ENCODE data around the gene ZC3H12A.

Gene ZC3H12A

DNA sequence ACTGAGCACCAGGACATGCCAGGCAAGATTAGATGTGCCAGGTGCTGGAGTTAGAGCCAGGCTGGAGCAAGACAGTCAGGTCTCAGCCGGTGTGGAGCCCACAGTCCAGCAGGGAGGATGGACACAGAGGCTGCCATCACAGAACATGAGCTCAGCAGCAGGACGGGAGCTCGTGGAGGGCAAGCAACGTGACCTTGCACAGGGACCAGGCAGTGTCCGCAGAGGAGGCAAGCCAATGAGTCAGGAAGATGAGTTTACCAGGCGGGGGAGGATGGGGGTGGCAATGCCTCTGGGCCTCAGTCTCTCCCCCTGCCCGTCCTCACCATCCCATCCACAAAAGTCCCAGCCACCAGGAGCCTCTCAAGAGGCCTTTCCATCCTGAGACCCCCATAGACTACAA lies 20.7 kb upstream of the ZC3H12A start:
- DNase-seq (ENCODE audit: low read depth in 1 of 2, low spot score in 1 of 2): no peak

DNA sequence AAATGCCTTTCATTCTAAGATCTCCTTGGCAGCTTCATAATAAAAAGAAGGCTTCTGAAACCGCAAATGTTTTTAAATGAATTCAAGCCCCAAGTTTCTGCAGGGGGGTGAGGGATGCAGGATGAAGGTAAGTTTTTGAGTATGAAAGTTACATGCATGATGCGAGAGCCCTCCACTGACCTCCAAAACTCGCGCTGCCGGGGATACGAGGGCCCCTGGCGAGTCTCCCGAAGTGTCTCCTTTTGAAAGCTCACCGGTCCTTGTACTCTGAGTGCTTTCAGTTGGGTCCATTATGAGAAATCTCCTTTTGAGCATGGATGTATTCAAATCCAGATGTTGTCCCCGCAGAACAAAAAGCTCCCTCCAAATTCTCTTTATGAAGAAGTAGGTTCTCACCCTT lies 18.9 kb upstream of the ZC3H12A start:
- no peak for DNase-seq (ENCODE audit: low read depth in 1 of 2, low spot score in 1 of 2)

DNA sequence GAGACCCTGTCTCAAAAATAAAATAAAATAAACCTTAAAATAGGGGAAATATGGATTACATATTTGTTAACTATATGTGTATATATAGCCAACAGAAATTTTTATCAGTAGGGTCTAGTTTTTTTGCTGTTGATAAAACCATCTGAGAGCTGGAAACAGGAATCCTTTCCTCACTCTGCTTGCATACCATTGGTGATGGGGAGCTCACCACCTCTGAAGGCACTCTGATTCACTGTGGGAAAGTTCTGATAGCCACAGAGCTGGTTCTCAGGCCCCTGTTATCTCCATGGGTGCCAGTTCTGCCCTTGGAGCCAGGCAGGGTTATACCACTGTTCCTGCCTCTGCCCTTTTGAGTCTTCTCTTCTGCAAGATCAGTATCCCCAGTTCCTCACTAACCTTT lies 17.8 kb upstream of the ZC3H12A start:
- DNase-seq (ENCODE audit: low read depth in 1 of 2, low spot score in 1 of 2): no peak

DNA sequence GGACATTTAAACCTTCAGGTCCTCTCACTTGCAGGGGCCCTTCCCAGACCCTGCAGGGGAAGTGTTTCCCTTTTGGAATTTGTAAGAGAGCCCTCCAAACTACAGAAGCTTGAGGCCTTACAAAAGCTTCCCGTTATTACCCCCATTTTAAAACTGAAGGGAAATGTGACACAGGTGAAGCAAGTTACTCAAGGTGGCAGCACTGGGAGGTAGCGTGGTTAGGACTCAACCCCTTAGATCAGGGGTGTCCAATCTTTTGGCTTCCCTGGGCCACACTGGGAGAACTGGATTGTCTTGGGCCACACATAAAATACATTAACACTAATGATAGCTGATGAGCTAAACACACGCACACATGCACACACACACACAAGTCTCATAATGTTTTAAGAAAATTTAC lies 15.8 kb upstream of the ZC3H12A start:
- no peak for DNase-seq (ENCODE audit: low read depth in 1 of 2, low spot score in 1 of 2)

DNA sequence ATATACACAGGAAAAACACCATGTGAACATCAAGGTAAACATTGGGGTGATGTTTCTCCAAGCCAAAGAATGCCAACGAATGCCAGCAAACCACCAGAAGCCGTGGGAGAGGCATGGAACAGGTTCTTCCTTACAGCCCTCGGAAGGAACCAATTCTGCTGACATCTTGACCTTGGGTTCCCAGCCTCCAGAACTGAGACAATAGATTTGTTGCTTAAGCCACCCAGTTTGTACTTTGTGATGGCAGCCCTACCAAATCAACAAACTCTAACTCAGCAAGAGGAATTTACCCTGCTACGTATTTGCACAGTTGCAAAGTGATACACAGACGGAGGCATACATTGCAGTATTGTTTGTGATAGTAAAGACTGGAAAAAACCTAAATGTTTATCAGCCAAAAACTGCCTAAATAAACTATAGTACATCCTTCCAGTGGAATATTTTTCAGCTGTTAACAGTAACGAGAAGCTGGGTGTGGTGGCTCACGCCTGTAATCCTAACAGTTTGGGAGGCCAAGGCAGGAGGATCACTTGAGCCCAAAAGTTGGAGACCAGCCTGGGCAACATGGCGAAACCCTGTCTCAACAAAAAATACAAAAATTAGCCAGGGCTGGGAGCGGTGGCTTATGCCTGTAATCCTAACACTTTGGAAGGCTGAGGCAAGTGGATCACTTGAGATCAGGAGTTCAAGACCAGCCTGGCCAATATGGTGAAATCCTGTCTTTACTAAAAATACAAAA lies 12.5 kb upstream of the ZC3H12A start:
- DNase-seq (ENCODE audit: low read depth in 1 of 2, low spot score in 1 of 2): no peak

DNA sequence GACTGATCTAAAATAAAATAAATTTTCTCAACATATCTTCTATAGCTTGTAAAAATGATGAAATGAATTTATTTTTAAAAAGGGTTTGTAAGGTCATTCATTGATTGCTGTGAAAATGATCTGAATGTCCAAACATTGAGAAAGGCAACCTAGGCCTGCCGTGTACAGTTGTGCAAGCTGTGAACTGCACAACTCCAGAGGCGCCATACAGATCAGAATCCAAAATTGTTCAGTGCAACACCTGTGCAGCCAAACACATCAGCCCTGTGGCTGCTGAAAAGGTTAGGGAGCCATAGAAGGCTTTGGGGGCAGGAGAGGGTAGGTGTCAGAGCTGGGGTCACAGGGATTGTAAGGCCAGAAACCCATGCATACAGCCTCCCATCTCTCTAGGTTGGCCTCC lies 9.9 kb upstream of the ZC3H12A start:
- DNase-seq (ENCODE audit: low read depth in 1 of 2, low spot score in 1 of 2): no peak

DNA sequence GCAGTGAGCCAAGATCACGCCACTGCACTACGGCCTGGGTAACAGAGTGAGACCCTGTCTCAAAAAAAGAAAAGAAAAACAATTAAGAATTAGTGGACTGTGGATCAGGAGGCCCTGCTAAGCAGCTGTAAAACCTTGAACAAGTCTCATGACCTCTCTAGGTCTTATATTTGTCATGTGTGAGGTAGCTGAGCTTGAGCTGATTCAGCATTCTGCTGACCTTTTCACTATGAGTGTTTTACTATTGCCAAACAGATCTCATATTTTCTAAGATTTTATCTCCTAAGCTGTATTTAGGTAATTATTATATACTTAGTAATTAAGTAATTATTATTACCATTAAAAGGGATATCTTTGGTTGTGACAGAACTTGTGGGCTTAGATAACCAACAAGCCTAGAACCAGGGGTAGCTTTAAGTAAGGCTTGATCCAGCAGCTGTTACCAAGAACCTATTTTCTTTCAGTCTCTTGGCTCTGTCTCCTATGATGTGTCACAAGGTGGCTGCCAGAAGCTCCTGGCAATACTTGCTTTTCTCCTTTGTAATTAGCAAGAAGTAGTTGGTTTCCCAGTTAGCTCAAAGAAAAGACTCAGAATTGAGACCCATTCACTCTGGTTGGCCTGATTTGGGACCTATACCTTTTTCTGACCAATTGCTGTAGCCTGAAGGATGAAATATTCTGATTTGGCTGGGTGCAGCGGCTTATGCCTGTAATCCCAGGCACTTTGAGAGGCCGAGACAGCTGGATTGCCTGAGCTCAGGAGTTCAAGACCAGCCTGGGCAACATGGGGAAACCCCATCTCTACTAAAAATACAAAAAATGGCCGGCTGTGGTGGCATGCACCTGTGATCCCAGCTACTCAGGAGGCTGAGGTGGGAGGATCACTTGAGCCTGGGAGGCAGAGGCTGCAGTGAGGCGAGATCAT lies 8.5 kb upstream of the ZC3H12A start:
- no peak for DNase-seq (ENCODE audit: low read depth in 1 of 2, low spot score in 1 of 2)

DNA sequence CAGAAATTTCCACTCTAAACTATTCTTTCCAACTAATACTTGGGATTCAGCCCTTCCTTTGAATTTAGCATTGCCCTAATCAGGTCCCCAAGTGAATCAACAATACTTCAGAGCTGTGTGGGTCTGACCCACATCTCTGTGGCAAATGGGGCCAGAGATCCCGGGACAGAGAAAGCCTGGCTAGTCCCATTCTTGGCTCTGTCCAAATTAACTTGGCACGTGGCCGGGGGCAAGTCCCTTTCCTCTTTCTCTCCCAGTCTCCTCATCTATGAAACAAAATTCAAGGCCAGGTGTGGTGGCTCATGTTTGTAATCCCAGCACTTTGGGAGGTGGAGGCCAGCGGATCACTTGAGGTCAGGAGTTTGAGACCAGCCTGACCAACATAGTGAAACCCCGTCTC lies 6.3 kb upstream of the ZC3H12A start:
- no peak for DNase-seq (ENCODE audit: low read depth in 1 of 2, low spot score in 1 of 2)

DNA sequence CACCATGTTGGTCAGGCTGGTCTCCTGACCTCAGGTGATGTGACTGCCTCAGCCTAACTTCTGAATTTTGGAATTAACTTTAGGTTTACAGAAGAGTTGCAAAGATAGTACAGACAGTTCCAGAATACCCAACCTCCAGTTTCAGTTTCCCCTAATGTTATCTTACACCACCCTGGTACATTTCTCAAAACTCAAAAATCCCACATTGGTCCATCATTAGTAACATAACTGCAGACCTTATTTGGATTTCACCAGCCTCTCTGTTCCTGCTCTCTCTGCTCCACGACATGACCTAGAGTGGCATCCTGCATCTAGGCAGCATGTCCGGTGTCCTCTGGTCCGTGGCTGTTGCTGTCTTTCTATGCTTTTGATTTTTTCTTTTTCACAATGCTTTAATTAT lies 5.0 kb upstream of the ZC3H12A start:
- no peak for DNase-seq (ENCODE audit: low read depth in 1 of 2, low spot score in 1 of 2)

DNA sequence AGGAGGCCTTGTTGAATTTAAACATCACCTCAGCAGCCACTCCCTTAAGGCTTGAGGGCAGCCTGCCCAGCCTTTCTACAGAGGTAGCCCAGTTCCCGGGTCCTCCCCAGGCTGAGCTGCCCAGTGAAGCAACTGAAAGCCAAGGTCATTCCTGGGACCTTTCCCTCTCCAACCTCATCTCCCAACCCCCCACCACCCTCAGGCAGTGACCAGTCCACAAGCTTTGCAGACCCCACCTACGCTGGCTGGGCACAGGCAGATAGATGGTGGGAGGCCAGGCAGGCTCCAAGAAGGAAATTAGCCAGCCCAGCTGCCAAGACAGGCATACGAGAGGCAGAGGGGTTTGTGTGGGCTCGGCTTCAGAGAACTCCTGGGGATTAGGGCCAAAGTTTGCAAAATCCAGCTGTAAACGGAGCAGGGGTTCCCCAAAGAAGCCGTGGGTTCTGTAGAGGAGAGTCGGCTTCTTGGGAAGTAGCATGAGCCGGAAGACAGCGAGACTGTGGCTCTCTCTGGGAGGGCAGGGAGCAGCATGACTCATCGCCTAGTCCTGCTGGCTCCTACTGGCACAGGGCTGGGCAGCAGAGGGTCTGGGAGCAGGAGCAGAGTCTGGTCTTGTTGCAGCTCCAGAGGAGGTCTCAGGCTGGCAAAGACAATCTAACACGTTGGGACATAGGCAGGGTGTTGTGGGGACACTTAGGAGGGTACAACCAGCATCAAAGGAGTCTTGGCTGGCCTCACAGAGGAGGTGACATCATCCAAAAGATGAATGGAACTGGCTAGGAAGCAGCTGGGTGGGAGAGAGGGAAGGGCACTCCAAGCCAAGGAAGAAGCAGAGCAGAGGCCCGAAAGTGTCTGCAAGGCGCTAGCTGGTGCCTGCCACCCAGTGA lies 2.8 kb upstream of the ZC3H12A start:
- DNase-seq (ENCODE audit: low read depth in 1 of 2, low spot score in 1 of 2): no peak

DNA sequence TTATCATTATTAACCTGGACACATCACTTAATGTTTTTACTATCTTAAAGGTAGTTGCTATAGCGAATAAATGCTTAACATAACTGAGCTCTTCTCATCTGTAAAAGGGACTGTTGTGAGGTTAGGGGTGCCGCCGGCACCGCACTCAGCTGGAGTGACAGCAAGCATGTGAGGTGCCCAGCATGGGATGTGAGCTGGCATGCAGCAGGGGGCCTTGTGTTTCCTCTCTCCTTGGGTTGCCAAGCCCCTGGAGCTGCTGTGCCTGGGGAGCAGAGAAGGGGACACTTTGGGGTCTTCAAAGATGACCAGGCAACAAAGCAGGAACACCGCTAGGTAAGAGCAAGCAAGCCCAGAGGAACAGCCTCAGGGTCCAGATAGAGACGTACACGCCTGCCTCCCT lies 2.1 kb upstream of the ZC3H12A start:
- DNase-seq (ENCODE audit: low read depth in 1 of 2, low spot score in 1 of 2): no peak

DNA sequence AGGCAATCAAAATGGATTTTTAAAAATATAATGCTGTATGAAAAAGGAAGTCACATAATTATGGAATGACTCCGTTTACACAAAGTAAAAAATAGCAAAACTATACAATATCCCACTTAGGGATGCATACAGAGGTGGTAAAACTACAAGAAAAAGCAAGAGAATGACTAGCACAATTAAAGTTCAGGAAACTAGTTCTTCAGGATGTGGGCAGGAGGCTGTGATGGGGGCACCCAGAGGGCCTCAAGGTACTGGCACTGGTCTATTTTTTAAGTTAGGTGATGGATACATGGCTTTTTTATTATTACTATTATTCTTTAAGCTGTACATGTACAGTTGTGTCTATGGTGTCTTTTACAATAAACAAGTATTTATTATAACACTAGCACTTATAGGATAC lies 1.4 kb upstream of the ZC3H12A start:
- DNase-seq (ENCODE audit: low read depth in 1 of 2, low spot score in 1 of 2): no peak

DNA sequence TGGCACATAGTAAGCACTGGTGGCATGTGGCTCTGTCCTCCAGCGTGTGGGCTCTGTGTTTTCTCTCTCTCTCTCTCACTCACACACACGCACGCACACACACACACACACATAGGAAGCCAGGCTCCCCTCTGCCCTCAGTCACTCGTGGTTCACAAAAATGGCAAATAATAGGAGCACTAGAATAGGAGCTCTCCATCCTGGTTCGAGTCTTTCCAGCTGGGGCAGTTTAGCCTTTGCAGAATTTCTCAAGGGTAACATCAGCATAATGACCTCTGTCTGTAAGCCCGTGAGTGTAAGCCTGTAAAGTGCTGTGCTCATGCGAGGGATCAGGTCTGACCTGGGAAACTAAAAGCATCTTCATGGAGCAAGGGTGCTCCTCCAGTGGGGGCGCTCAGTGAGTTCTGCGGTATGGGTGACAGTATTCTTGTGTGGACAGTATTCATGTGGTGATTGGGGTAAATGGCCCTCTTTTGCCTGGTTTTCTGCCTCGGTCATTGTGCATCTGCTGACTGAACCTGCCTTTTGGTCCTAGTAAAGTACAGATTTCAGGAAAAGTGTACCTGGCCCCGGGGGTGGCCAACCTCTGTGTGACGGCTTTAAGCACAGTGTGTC lies 842 bp upstream of the ZC3H12A start:
- no peak for DNase-seq (ENCODE audit: low read depth in 1 of 2, low spot score in 1 of 2)

DNA sequence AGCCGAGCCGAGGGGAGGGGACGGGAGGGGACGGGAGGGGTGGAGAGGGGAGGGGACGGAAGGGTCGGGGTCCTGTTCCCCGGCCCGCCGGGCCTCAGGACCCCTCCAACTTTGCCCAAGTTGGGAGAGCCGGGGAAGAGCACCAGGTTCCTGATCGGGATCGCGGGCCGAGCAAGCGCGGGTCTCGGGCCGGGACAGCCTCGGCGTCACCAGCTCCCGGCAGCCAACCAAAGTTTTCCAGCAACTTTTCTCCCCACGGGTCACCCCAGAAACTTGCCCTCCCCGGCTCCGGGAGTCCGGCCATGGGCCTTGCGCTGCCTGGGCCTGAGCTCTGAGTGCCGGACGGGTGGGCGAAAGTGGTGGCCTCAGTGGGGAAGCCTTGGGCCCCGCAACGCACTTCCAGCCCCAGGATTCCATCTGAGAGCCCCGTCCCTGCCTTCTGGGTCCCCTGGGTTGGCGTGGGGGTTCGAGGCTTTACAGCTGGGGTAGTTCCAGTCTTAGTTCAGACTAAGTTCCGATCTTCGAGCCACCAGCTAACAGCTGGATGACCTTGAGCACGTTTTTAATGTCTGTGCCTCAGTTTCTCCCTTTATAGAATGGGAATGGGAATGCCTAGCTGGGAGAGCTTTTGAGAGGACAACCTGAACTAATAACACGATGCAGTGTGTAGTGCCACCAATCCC lies 458 bp downstream of the ZC3H12A start:
- no peak for DNase-seq (ENCODE audit: low read depth in 1 of 2, low spot score in 1 of 2)

DNA sequence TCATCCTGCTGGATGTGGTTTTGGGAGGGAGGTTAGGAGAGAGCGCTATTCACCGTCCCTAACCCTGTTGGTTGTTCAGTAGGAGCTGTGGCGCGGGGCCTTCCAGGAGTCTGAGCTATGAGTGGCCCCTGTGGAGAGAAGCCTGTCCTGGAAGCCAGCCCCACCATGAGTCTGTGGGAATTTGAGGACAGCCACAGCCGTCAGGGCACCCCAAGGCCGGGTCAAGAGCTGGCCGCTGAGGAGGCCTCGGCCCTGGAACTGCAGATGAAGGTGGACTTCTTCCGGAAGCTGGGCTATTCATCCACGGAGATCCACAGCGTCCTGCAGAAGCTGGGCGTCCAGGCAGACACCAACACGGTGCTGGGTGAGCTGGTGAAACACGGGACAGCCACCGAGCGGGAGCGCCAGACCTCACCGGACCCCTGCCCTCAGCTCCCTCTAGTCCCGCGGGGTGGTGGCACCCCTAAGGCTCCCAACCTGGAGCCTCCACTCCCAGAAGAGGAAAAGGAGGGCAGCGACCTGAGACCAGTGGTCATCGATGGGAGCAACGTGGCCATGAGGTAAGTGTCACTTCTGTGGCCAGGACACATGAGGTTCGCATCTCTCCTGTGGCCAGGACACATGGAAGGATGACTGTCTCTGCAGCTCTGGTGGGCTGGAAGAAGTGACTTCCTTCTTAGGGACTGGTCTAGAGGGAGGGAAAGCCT lies 1.2 kb downstream of the ZC3H12A start:
- no peak for DNase-seq (ENCODE audit: low read depth in 1 of 2, low spot score in 1 of 2)

DNA sequence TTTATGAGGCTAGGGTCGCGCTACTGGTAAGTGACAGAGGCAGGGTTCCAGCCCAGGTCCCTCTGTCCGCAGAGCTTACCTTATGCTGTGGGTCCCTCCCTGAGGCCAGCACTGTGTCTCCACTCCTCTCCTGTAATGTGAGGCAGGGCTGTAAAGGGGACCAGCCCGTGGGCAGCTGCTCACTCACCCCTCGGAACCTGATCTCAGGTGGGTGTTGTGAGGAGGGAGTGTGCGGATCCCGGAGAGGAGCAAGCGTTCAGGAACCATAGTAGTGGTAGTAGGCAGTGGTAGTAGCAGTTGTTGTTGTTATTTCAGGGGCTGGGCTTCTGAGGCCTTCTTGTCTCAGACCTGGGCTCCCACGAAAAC lies 1.7 kb downstream of the ZC3H12A start:
- no peak for DNase-seq (ENCODE audit: low read depth in 1 of 2, low spot score in 1 of 2)

DNA sequence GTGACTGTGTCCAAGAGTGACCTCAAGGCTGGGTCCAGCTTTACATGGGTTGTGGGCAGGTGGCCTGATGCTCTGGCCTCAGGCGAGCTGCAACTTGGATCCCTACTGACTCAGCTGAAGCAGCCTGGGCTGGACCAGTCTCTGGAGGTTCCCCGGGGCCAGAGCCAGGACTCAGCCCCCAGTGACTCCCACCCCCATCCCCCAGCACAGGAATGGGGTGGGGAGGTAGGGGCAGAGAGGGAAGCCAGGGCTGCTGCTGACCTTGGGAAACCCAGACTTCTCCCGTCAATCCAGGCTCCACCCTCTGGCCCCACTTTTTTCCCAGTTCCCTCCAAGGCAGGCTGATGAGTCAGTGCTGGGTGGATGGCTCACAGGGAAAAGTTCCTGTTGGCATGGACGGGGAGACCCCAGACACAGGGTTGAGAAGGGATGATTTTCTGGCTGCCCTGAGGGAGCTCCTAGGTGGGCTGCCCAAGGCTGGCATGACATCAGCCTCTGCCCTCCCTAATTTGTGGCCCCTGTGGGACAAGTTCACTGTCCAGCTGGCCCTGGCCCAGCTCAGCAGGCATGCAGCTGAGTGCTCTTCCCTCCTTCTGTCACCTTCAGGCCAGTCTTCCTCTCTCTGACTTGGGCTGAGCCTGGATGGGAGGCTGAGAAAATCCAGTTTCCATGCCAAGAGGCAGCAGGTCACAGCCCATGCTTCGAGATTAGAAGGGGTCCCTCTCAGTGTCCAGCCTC lies 2.2 kb downstream of the ZC3H12A start:
- DNase-seq (ENCODE audit: low read depth in 1 of 2, low spot score in 1 of 2): no peak

DNA sequence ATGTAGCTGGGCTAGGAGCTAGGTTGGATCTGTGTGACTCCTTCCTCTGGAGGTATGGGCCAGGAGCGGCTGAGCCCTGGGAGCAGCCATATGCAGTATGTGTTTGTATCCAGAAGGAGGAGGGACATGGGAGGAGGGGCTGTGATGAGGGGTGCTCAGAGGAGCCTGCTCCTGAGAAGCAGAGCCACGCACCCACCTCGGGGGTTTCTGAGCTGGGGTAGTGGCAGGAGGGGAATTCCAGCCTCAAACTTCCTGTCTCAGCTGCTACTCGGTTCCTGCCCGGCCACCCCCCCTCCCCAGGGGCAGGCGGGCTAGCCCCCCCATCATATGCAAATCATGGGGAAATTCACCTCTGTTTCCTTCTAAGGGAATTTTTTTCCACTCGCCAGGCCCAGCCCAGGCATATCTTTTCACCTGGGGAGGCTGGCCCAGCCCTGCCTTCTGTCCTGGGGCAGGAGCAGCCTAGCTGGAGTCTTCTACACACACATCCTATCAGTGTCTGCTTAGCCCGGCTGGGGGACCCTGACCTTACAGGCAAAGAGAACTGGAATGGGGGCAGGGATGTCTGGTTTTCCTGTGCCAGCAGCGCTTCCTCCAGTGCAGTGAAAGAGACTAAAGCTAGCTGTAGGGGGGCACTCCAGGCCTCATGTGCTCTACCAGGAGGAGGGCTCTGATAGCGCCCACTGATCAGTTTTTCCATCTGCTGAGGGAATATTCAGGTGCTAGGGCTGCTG lies 3.0 kb downstream of the ZC3H12A start:
- DNase-seq (ENCODE audit: low read depth in 1 of 2, low spot score in 1 of 2): peak; percentile 72 to 79

DNA sequence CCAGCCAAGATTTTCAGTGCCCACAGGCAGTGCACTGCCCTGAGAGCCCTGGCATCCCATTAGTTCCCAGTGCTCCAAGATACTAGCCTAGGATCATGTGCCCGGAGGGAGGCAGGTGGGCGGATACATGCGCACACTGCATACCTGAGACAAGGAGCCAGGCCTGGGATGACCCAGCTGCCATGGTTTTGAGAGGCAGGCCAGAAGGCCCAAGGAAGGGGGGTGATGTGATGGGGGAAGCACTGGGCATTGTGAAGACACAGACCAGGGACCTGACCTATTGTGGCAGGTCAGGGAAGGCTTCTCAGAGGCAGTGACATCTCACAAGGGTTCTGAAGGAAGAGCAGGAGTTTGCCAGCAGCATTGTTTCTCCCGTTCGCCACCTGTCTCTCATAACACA lies 3.6 kb downstream of the ZC3H12A start:
- DNase-seq (ENCODE audit: low read depth in 1 of 2, low spot score in 1 of 2): no peak
